Measurements from ENCODE around the gene MYOM3.

DNA sequence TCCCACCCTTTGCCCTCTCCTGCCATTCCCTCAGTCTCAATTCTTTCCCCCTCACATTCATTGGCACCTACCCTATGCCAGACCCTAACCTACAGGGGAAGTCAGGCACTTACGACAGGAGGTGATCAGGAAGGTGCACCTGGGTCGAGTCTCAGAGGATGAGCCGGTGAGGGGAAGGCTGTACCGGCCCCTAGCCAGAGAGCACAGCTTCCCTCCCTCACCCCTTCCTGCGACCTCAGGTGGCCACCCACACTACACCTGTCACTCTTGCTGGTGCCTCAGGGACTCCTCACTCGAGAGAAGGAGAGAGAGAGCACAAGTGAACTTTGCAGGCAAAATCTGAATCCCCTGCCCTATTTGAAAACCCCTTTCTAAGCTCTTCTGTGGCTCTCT, 1.7 kb upstream of the MYOM3 start:
- TF ChIP-seq, protein P1, sequence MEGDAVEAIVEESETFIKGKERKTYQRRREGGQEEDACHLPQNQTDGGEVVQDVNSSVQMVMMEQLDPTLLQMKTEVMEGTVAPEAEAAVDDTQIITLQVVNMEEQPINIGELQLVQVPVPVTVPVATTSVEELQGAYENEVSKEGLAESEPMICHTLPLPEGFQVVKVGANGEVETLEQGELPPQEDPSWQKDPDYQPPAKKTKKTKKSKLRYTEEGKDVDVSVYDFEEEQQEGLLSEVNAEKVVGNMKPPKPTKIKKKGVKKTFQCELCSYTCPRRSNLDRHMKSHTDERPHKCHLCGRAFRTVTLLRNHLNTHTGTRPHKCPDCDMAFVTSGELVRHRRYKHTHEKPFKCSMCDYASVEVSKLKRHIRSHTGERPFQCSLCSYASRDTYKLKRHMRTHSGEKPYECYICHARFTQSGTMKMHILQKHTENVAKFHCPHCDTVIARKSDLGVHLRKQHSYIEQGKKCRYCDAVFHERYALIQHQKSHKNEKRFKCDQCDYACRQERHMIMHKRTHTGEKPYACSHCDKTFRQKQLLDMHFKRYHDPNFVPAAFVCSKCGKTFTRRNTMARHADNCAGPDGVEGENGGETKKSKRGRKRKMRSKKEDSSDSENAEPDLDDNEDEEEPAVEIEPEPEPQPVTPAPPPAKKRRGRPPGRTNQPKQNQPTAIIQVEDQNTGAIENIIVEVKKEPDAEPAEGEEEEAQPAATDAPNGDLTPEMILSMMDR (conservative IDR thresholded peaks at IDR 0.05), result no peak
- no peak for TF ChIP-seq ZFX (IDR thresholded peaks at IDR 0.05)
